Endothelial cell of umbilical vein (primary cell): ENCODE data around the gene RNF146. TPM values are rescaled to one million over a fixed set of nuclear protein-coding genes. Genes with fewer than 3 reads are reported as not detected.

Experiments used
- BruUV-seq: library from RNA; stranded (reverse); fragments of 400-500 nt; replicated peaks from 2 replicates; lab custom pipeline; 2021; lab: Mats Ljungman, UMichigan
- CTCF ChIA-PET: fragments of 300-600, 350-600 bp; sonication (Branson Sonifier 250); formaldehyde crosslinking; loops from one replicate; lab custom pipeline; 2021; ENCODE audit warnings: antibody characterized with exemption, inconsistent platforms; lab: Charles Lee
- POLR2A ChIA-PET: fragments of 300-600, 350-600 bp; sonication (Branson Sonifier 250); formaldehyde crosslinking; loops from one replicate; lab custom pipeline; 2021; ENCODE audit warnings: antibody characterized with exemption, inconsistent platforms; lab: Charles Lee
- DNase-seq: peaks from one replicate; pipeline ENCODE4 v3.0.0-alpha.2; 2011; ENCODE audit warnings: low read depth, low spot score
- FAIRE-seq: peaks from 2 replicates; lab custom pipeline; 2011; peaks lifted over from hg19 to GRCh38; lab: Jason Lieb, UNC
- H2AFZ ChIP-seq: 2 replicates; pipeline ENCODE4 v1.6.0; 2012; ENCODE audit warnings: low read depth, low read length, control low read depth, inconsistent platforms
- H3K27ac ChIP-seq: 2 replicates; pipeline ENCODE4 v1.5.1; 2011; ENCODE audit warnings: low read depth, mild to moderate bottlenecking, control low read depth, low read length, moderate library complexity; ENCODE audit not compliant: insufficient read depth
- H3K27me3 ChIP-seq, 2 experiments: 2 replicates each; pipeline versions ENCODE4 v1.6.0 to v1.6.1; 2011; ENCODE audit warnings: low read length in 2 of 2, mixed read lengths in 1 of 2; ENCODE audit not compliant: control insufficient read depth in 2 of 2, insufficient read depth in 2 of 2
- H3K36me3 ChIP-seq, 2 experiments: 2 replicates in 1 of 2; 3 replicates in 1 of 2; pipeline ENCODE4 v1.5.1; 2011; ENCODE audit warnings: low read length in 2 of 2, mild to moderate bottlenecking in 1 of 2, moderate library complexity in 1 of 2; ENCODE audit not compliant: control insufficient read depth in 2 of 2, insufficient read depth in 2 of 2; ENCODE audit errors: extremely low read depth in 1 of 2
- H3K4me1 ChIP-seq: 3 replicates; pipeline ENCODE4 v1.5.1; 2011; ENCODE audit warnings: mild to moderate bottlenecking, low read length; ENCODE audit not compliant: control insufficient read depth, insufficient read depth; ENCODE audit errors: extremely low read depth
- H3K4me2 ChIP-seq: 2 replicates; pipeline ENCODE4 v1.6.1; 2011; ENCODE audit warnings: low read length, control low read depth, mixed read lengths; ENCODE audit not compliant: insufficient read depth
- H3K4me3 ChIP-seq, 3 experiments: fragments of 200-600 bp in 1 of 3; sonication (generic), shearing (Covaris generic) in 1 of 3; replicated peaks in 1 of 3; 2 replicates each; pipeline ENCODE4 v1.5.1; 2011 to 2016; ENCODE audit warnings: control low read depth in 3 of 3, low read length in 3 of 3, mild to moderate bottlenecking in 2 of 3, inconsistent platforms in 1 of 3, low read depth in 1 of 3, moderate library complexity in 1 of 3; ENCODE audit not compliant: insufficient read depth in 1 of 3
- H3K79me2 ChIP-seq: 2 replicates; pipeline ENCODE4 v1.6.0; 2012; ENCODE audit warnings: low read length, inconsistent platforms; ENCODE audit not compliant: control insufficient read depth, insufficient read depth
- H3K9ac ChIP-seq: replicated peaks from 2 replicates; pipeline ENCODE3; 2011; ENCODE audit warnings: low read length, control low read depth; ENCODE audit not compliant: insufficient read depth; ENCODE audit errors: extremely low read depth
- H3K9me1 ChIP-seq: replicated peaks from 3 replicates; pipeline ENCODE4 v1.6.0; 2011; ENCODE audit warnings: mild to moderate bottlenecking, low read length; ENCODE audit not compliant: control insufficient read depth, insufficient read depth; ENCODE audit errors: extremely low read depth
- H3K9me3 ChIP-seq: replicated peaks from 2 replicates; pipeline ENCODE4 v1.5.1; 2012; ENCODE audit warnings: low read length, inconsistent platforms; ENCODE audit not compliant: control insufficient read depth, insufficient read depth
- H4K20me1 ChIP-seq: replicated peaks from 2 replicates; pipeline ENCODE3; 2011; ENCODE audit warnings: mild to moderate bottlenecking, low read length; ENCODE audit not compliant: control insufficient read depth, insufficient read depth; ENCODE audit errors: extremely low read depth
- CTCF ChIP-seq, 2 donors: IDR thresholded peaks; 1 replicate in 1 of 2; 2 replicates in 1 of 2; pipeline ENCODE4 v1.5.1; 2011; ENCODE audit warnings: low read length in 2 of 2, mild to moderate bottlenecking in 2 of 2, moderate library complexity in 2 of 2, control low read depth in 1 of 2, inconsistent platforms in 1 of 2, low read depth in 1 of 2; ENCODE audit not compliant: insufficient read depth in 1 of 2; ENCODE audit errors: extremely low read depth in 1 of 2
- EZH2 ChIP-seq: IDR thresholded peaks from 2 replicates; pipeline ENCODE4 v1.6.1; 2012; ENCODE audit warnings: borderline replicate concordance, low read depth, mild to moderate bottlenecking, moderate library complexity, low read length, inconsistent platforms; ENCODE audit not compliant: severe bottlenecking
- JUN ChIP-seq: IDR thresholded peaks from 2 replicates; pipeline ENCODE4 v1.6.1; 2011; ENCODE audit warnings: borderline replicate concordance, low read depth; ENCODE audit not compliant: insufficient read length, insufficient read depth
- MYC ChIP-seq: IDR thresholded peaks from one replicate; pipeline ENCODE4 v1.6.1; 2011; ENCODE audit warnings: mild to moderate bottlenecking, low read depth, low read length
- POLR2A ChIP-seq: IDR thresholded peaks from 2 replicates; pipeline ENCODE4 v1.6.1; 2012; ENCODE audit warnings: low read depth, mild to moderate bottlenecking, control low read depth, low read length
- POLR2AphosphoS5 ChIP-seq: IDR thresholded peaks from 2 replicates; pipeline ENCODE4 v1.6.1; 2012; ENCODE audit warnings: low read depth, mild to moderate bottlenecking, control low read depth, low read length, moderate library complexity; ENCODE audit not compliant: insufficient read depth
- dilution Hi-C: fragments of 300-500 bp; cut with MboI; formaldehyde crosslinking; loops from one replicate; pipeline ENCODE4 v1.15.0; 2019; ENCODE audit warnings: low sequenced_read_pairs; ENCODE audit not compliant: extremely low pct_ligation_motif_present
- intact Hi-C: fragments of 100-400 bp; cut with micrococcal nuclease; formaldehyde crosslinking; loops from one replicate; pipeline ENCODE4 v1.10.0; 2022
- polyA plus RNA-seq, 4 experiments: library from polyadenylated mRNA; depleted of rRNA in 3 of 4; stranded (reverse) in 3 of 4; unstranded in 1 of 4; fragments of >200 nt; gene quantifications; 2 replicates each; pipeline versions ENCODE4 v1.2.1 to v1.2.3, GENCODE V29; 2011 to 2012; ENCODE audit warnings: missing spikeins in 1 of 4
- total RNA-seq: library from RNA; stranded (reverse); gene quantifications from 2 replicates; pipeline ENCODE4 v1.2.3, GENCODE V29; 2021
- TF ChIP-seq, protein P1 (sequence below): IDR thresholded peaks from 2 replicates; pipeline ENCODE4 v1.6.1; 2011; ENCODE audit not compliant: insufficient read depth, insufficient read length

The RNF146 gene
- total and polyA plus RNA-seq, 2 donors (not counting 3 experiments of a cell fraction or from before 2014, with no cell fraction given): 37.5 to 48.1 TPM

DNA sequence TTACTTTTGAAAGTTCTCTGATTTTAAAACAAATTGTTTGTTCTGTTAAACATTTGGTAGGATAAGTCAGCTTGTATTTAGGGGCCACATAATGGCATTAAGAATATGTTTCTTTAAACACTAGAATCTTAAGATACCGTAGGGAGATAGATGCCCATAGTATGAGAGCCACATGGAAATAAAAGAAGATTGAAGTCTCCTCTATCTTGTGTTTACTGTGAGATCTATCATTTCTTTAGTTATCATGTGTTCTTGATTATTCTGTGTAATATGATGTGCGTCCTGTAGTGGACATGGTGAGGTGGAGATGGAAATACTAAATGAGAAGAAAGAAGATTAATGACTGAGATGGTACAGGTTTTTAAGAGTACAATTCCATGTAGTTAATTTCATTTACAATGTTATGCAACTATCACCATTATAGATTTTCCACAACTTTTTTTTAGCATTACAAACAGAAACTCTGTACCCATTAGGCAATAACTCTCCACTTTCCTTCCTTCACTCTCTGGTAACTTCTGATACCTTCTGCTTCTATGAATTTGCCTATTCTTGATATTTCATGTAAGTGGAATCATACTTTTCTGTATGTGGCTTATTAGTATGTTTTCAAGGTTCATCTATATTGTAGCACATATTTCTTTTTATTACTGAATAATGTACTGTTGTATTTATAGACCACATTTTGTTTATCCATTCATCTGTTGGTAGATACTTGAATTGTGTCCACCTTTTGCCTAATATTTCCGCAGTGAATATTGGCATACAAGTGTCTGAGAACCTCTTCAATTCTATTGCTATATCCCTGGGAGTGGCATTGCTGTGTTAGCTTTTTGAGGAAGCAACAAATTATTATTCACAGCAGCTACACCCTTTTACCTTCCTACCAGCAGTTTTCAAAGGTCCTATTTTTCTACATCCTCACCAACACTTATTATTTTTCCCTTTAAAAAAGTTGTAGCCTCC is 11.5 kb downstream of the RNF146 start:
- H3K9me1 ChIP-seq: no peaks in the 10 kb centered on the region
- peaks cover 11% of the 10 kb centered on the region for H4K20me1 ChIP-seq
- H3K9me3 ChIP-seq: no peaks in the 10 kb centered on the region
- POLR2A ChIA-PET: no interaction called here
- TF ChIP-seq POLR2AphosphoS5 (no peak), CTCF (IDR thresholded peaks at IDR 0.05; ENCODE audit: extremely low read depth in 1 of 2, insufficient read depth in 1 of 2, low read depth in 1 of 2, low read length in 2 of 2) (no peak), EZH2 (no peak), MYC (no peak), JUN (no peak), POLR2A (no peak)
- TF ChIP-seq, protein P1, sequence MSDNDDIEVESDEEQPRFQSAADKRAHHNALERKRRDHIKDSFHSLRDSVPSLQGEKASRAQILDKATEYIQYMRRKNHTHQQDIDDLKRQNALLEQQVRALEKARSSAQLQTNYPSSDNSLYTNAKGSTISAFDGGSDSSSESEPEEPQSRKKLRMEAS: no peak
- DNase-seq: no peak
- H3K79me2 ChIP-seq: peaks cover 55% of the 10 kb centered on the region
- no peak for FAIRE-seq
- BruUV-seq: no TSS peak
- H3K9ac ChIP-seq: no peak overlapping the region
- dilution Hi-C loops: no loop called here
- CTCF ChIA-PET: interaction anchor here (1.2 kb wide), 1 partner anchor 12 kb away, joined by 3 read pairs; the partner anchor contains the start of gene RNF146
- H3K4me2 ChIP-seq: no peak overlapping the region
- H3K36me3 ChIP-seq: peaks cover 3 to 14% of the 10 kb centered on the region in 2 experiments
- H2AFZ ChIP-seq: no peak overlapping the region
- H3K27me3 ChIP-seq: no peaks in the 10 kb centered on the region
- H3K4me3 ChIP-seq: no peak overlapping the region
- H3K27ac ChIP-seq: no peak overlapping the region
- no peaks in the 10 kb centered on the region for H3K4me1 ChIP-seq
- intact Hi-C loops: no loop called here
